HG03103 (cell line): Measurements from ENCODE around the gene SLC36A2.
"Not testable (repeated sequence)": the region's sequence is repeated elsewhere in the genome, so short reads cannot be mapped to it uniquely, and the experiment has no call there.

Experiments
- ATAC-seq: cut with Tn5 transposase; IDR thresholded peaks from one replicate; pipeline ENCODE4 v1.9.1; 2021; ENCODE audit warnings: low read depth; ENCODE audit not compliant: unreplicated experiment

The SLC36A2 gene

DNA sequence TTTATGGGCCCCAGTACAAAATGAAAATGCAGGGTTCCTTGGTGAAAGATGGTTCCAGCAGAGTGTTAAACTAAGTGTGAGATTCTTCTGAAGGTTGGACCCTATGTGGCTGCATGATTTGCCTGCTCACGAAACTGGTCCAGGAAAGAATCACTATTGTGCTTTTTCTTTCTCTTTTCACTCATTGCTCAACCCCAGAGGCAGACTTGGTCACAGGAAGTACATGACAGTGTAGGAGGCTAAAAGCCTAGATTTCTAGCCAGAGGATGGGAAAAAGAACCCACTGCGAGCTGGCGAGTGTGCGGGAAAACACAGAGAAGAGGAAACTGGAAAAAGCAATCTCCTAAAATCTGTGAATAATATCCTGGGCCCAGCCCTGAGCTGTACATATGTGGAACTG is 18.6 kb downstream of the SLC36A2 start:
- no peak for ATAC-seq

GRCh38 chr5:151327585-151327984 is 19.8 kb downstream of the SLC36A2 start:
- no peak for ATAC-seq

GRCh38 chr5:151326266-151326665 is 21.1 kb downstream of the SLC36A2 start:
- ATAC-seq: no peak

GRCh38 chr5:151320481-151320880 is 26.9 kb downstream of the SLC36A2 start:
- ATAC-seq: no peak

- peak; percentile 79 for ATAC-seq
Observed at GRCh38 chr5:151318850-151319732, 28.3 kb downstream of the SLC36A2 start.

- ATAC-seq: no peak
Observed at GRCh38 chr5:151317871-151318270, 29.5 kb downstream of the SLC36A2 start.

DNA sequence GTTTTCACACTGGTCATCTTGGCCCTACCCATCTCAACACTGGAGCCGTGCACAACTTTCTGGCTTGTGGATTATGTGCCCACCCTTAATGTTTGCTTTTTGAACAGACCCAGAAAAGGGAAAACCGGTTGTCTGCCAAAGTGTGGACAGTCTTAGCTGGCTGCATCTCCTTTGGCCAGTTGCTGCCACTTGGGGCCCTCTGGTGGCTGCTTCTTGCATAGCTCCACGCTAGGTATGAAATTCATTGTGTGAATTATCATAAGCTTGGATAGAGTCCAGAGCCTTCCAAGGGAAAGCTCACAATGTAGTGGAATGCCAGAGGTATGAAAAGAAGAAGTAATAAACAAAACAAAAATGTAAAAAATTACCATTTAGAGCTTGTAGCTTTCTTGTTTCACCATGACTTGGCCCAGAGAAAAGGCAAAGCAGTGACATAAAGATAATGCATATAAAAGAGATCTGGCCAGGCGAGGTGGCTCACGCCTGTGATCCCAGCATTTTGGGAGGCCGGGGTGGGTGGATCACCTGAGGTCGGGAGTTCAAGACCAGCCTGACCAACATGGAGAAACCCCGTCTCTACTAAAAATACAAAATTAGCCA is 31.3 kb downstream of the SLC36A2 start:
- ATAC-seq: peak; percentile 62

DNA sequence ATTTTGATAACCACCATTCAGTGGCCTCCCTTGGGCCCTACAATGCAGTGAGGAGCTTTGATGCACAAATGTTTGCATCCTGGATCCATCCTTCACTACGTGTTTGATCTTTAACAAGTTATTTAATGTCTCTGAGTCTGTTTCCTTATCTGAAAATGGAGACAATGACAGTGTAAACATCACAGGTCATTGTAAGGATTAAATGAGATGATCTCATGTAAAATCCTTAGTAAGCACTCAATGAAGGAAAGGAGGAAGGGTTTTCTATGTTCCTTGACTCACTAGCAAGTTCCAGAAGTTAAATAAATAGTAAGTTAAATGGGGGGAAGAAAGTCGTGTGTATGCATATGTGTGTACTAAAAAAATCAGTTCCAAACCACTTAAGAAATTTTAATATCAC is 34.0 kb downstream of the SLC36A2 start:
- no peak for ATAC-seq

GRCh38 chr5:151312756-151313324 is 34.5 kb downstream of the SLC36A2 start:
- ATAC-seq: no peak

DNA sequence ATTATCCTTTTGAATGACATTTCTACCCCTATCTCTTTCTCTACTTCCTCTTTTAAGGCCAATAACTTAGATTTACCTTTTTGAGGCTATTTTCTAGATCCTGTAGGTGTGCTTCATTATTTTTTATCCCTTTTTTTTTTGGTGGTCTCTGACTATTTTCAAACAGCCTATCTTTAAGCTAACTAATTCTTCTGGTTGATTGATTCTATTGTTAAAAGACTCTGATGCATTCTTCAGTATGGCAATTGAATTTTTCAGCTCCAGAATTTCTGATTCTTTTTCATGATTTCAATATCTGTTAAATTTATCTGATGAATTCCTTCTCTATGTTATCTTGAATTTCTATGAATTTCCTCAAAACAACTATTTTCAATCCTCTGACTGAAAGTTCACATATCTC is 36.4 kb downstream of the SLC36A2 start:
- no peak for ATAC-seq

GRCh38 chr5:151309821-151310220 is 37.5 kb downstream of the SLC36A2 start:
- ATAC-seq: not testable (repeated sequence)

GRCh38 chr5:151309266-151309665 is 38.1 kb downstream of the SLC36A2 start:
- ATAC-seq: not testable (repeated sequence)

DNA sequence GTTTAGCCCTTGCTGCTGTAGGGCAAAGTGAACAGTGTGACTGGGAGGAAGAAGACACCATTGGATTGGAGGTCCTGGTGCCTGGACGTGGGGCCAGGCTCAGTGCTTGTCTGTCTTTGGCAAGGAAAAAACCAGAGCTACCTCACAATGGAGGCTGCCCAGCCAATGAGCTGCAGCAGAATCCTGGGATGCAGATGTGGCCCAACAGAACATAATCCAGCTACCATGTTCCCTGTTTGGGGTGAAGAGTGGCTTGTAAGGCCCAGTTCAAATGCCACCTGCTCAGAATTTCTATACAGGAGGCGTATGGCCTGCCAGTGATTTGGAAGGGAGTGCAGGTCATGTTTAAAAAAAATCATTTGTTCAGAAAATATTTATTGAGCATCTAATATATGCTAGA is 43.7 kb downstream of the SLC36A2 start, which contains the start of gene SLC36A3:
SLC36A3 (minus strand) TSS at position 101 of the 400 bp plus-strand sequence. CDS start 412 bp downstream, outside the sequence.
- no peak for ATAC-seq

DNA sequence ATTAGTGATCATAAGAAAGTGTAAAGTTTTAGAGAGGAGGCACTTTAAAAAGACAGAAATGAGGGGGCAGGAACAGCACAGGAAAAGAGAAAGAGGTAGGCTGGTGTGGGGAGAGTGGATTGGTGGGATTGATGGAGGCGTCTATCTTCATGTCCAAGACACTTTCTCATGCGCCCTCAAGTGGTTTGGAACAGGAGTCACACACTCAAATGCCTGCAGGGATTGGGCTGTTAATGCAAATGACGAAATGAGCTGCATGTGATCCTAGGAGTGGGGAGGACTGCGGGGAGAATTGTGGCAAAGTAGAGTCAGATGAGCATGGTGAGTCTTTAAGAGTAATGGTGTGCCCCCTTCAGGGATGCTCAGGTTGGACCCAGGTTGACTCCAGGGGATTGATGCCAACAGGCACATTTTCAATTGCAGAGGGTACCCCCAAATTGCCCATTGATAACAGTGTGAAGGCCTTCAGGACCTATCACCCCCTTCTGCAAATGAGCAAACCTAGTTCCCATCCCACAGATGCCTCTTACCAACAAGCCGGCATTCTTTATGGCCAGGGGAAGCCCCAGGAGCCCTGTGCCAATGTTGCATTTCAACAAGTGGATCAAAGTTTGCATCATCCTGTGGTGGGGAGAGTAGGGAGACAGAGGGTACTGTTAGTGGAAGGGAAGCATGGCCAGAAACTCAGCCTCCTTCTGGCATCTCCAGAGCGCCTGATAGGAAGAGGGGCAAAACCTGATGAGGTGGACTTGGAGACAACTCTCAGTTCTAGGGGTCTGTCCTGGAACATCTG is 49.1 kb downstream of the SLC36A2 start:
- ATAC-seq: no peak

- no peak for ATAC-seq
Observed at GRCh38 chr5:151296974-151297373, 50.4 kb downstream of the SLC36A2 start.

GRCh38 chr5:151296478-151296830 is 50.9 kb downstream of the SLC36A2 start:
- no peak for ATAC-seq

DNA sequence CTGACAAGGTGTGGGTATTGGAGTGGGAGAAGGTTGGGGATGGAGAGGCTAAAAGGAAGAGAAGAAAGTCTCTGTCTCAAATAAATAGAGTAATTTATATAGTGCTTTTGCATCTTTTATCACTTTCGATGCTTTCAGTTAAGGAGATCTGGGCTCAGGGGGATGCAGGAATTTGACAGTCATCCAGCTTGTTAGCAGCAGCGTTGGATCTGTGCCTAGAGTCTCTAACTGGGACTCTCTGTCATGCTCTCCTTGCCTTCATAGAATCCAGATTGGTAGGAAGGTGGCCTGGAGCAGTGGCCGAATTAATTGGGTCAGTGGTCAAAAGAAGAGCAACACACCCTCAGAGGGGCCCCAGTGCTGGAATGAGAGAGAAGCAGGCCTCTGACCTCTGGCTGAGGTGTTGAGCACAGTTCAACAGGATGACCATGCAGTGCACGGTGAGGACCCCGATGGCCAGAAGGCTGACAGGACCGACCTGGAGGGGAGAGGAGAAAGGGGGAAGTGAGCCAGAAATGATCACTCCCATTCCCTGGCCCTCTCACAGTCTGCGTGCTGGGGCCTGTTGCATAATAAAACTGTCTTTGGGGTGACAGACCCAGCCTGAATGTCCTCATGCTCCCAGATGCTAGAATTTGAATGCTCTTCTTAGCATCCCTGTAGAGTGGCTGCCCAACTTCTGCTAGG is 51.4 kb downstream of the SLC36A2 start:
- no peak for ATAC-seq

- no peak for ATAC-seq
Observed at GRCh38 chr5:151295138-151295537, 52.2 kb downstream of the SLC36A2 start.

- ATAC-seq: no peak
Observed at GRCh38 chr5:151293624-151294023, 53.7 kb downstream of the SLC36A2 start.

GRCh38 chr5:151288180-151288579 is 59.2 kb downstream of the SLC36A2 start:
- no peak for ATAC-seq
